Activated T-cell treated with anti-CD3 and anti-CD28 coated beads for 1 hour (primary cell): ENCODE measurements around the gene PGRMC2.
"Not testable (repeated sequence)": the region's sequence is repeated elsewhere in the genome, so short reads cannot be mapped to it uniquely, and the experiment has no call there.

ENCODE experiments used
- DNase-seq: peaks from one replicate; pipeline ENCODE4 v3.0.0-alpha.2; 2020; ENCODE audit warnings: low read depth

The PGRMC2 gene

DNA sequence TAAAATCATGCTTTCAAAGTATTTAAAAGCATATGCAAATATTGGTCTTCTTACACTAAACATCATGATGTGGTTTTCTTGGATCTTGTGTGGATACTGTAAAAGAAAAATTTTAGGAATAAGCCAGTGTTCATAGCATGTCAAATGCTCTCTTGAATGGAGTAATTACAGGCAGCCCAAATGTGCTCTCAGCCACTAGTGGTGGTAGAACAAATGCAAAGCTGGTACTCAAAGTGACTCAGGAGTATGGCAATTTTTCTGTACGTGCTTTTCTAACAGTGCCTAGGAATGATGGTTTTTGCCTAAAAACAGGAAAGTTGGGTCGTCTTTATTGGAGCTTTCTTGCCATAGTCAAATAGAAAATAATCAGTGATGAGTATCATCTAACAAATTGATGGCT is 19.9 kb downstream of the PGRMC2 start:
- no peak for DNase-seq

DNA sequence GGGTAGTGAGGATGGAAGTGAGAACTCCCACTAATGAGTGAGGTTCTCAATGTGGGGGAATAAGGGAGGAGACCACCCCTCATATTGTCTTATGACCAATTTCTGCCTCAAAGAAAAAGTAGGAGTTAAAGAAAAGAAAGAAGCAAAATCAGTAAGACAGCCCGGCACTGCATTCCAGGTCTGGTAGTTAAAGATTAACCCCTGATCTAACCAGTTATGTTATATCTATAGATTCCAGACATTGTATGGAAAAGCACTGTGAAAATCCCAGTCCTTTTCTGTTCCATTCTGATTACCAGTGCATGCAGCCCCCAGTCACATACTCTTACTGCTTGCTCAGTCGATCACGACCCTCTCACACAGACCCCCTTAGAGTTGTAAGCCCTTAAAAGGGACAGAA is 20.4 kb downstream of the PGRMC2 start:
- DNase-seq, result not testable (repeated sequence)

DNA sequence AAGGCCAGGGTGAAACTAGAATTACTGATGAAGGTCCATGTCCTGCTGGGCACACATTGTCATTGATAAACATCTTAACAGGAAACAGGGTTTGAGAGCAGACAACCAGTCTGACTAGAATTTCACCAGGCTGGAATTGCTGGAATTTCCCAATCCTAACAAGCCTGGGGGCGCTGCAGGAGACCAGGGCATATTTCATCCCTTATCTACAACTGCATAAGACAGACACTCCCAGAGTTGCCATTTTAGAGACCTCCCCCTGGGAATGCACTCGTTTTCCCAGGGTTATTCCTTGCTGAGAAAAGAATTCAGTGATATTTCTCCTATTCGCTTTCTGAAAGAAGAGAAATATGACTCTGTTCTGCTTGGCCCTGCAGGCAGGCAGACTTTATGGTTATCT is 22.1 kb downstream of the PGRMC2 start:
- not testable (repeated sequence) for DNase-seq

GRCh38 chr4:128259889-128260288 is 27.7 kb downstream of the PGRMC2 start:
- not testable (repeated sequence) for DNase-seq

- not testable (repeated sequence) for DNase-seq
Observed at GRCh38 chr4:128258166-128258565, 29.4 kb downstream of the PGRMC2 start.

DNA sequence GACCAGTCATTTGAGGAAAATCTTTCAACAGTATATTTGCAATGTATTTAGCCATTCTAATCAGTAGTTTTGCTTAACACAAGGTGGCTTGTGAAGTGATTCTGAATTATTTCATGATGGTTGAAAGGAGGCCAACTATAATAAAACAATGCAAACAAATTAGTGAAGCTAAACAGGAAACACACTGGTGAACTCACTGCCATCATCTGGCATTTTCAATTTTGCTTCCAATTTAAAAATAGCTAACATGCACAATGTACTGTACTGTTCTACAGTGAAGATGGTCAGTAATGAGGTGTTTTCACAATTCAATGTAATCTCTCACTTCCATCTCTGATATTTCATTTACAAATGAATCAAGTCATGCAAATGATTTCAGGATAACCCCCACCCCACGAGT is 31.1 kb downstream of the PGRMC2 start:
- DNase-seq, result no peak

- no peak for DNase-seq
Observed at GRCh38 chr4:128255906-128256305, 31.7 kb downstream of the PGRMC2 start.

DNA sequence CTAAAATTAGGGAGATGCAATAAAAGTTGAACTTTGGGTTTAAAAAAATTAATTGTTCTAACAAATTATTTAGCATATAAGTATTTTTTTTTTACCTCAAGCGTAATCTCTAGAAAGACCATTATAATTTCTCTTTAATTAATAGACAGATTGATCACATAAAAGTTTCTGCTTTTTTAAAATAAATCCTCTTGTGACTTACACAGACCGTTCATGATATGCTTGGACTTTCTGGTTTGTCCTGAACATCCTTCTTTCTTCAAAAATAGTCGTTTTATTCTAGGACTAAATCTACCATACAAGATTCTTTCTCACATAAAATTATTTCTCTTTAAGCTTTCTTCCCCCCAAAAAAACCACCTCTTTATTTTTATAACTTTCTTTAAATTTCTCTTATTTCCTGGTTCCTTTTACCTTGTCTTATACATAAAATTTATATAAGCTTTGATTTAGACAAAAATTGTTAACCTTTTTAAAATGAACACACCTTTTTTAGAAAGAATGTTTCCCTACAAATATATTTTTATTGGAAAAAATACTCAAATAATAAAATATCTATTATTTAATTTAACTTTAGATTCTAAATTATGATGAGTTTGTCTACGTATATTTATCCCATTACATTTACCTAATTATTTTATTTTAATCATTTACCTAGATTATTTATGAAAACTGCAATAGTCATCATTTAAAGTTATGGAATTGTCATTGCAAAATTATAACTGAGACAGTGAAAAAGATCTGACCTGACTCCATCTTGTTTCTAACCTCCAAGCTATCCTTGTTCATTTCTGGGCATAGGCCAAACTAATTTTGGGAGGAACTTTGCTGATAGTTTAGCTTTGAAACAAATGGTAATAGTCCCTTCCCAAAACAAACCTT is 37.6 kb downstream of the PGRMC2 start:
- no peak for DNase-seq

GRCh38 chr4:128247906-128248305 is 39.7 kb downstream of the PGRMC2 start:
- DNase-seq, result no peak

- DNase-seq, result not testable (repeated sequence)
Observed at GRCh38 chr4:128245391-128245790, 42.2 kb downstream of the PGRMC2 start.

- DNase-seq, result no peak
Observed at GRCh38 chr4:128244379-128244778, 43.2 kb downstream of the PGRMC2 start.

GRCh38 chr4:128242601-128243000 is 45.0 kb downstream of the PGRMC2 start:
- no peak for DNase-seq

- DNase-seq, result no peak
Observed at GRCh38 chr4:128241981-128242380, 45.6 kb downstream of the PGRMC2 start.

DNA sequence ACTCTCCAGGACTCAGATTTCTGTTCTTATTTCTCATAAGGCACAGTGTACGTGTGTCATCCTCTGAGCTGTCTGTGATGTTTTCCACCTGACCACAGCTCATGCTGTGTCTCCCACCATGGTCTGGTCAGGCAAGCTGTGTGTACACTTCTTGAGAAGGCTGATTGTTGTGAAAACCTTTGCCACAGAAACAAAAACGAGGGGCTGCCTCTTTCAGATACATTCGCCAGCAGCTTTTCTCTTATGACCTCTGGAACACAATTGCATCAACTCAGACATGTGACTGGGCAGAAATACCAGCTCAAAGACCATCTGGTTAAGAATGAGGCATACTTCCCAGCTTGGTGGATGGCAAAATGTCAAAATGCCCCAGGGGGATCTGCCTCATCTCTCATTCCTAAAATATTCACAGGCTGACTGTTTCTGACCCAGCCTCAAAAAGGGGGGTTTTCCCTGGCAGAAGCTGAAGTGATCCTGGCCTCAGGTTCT is 46.1 kb downstream of the PGRMC2 start:
- DNase-seq, result no peak

DNA sequence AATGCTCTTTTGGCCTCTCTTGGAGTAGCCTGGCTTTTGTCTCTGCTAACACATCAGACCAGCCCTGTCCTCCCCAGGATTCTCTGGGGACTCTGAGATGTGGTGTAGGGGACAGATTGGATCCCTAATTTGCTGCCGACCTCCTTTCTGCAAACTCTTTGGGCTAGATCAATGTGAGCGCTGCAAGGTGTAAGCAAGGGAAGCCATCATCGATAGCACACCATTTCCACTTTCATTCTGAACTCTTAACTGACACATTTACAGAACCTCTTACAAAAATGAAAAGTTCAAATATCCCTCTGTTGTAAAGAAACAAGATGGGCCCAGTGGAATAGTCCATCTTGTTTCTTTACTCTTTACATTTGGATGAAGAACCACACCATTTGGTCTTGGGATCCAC is 46.6 kb downstream of the PGRMC2 start:
- DNase-seq, result no peak

DNA sequence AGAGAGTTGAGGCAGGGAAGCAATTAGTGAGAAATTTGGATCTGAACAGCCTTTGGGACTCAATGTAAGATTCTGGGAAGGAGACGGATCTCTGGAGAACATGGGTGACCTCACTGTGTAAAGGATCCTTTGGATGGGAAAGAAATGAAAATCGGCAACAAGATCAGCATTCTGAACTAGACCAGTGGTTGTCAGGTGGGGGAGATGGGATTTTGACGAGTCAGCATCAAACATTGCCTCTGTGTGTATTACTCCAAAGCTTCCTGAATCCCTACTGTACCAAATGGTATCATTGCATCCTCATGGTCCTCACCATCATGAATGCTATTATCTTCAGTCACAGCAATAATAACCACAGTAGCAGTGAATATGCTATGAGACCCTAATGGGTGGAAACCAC is 52.8 kb downstream of the PGRMC2 start:
- no peak for DNase-seq

GRCh38 chr4:128232719-128233118 is 54.9 kb downstream of the PGRMC2 start:
- no peak for DNase-seq

- no peak for DNase-seq
Observed at GRCh38 chr4:128228845-128229795, 58.5 kb downstream of the PGRMC2 start.

DNA sequence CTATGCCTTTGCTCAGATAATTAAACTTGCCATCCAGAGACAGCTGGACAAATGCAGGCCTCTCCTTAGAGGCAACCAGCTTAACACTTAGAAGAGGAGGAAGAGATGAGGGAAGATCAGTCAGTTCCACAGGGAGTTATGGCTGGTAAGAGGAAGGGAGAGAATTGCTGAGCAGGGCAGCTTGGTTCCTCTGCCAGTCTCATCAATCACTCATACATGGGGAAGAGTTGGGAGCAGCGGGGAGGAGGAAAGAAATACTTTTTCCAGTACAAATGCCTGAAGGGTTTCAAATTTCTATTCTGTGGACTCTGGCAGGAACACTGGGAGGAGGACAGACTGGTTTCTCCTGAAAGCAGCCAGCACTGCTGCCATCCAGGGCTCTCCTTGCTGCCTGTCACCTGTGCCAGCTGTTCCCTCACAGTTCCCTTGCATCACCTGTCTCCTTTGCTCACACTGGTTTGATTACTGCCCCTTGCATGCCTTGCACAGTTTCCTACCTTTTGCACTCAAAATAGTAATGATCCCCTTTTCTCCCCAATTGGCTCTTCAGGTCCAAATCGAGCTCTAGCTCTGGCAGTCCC is 59.5 kb downstream of the PGRMC2 start:
- no peak for DNase-seq

DNA sequence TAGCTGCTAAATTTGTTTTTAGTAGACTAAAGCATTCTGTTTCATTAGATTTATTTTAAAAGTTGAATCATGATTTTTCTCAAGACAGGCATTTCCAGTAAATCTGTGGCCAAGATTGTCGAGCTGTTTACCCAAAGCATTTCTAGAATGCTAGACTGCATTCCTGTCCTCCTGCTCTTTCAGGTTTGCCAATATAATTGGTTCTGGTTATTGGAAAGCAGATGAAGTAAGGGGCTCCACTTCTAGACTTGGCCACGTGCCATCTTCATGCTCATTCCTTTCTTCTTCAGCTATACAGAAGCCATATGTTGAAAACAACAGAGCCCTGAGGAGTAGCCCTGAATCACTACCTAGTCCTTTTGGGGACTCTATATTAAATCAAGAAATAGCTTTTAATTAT is 62.5 kb downstream of the PGRMC2 start:
- DNase-seq, result no peak

DNA sequence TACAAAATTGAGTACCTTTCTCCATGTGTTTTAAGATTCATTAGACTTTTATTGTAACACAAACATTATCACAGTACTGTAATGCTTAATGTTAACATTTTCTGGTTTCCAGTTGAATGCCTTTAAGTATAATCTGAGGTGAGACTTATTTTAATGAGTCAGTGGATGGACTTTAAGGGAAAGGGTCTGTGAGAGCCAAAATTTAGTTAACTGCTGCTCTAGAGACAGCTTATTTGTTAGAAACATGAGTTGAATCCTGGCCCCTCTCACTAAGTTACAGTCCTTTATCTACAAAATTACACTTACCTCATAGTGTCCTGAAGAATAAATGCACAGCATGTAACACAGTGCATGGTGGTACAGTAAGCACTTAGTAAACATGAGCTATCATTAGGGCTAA is 66.0 kb downstream of the PGRMC2 start:
- no peak for DNase-seq
